HEK293 (cell line): ENCODE results near the gene TMEM170A.

ENCODE experiments used
- CTCF ChIA-PET: fragments of 350-600 bp; formaldehyde crosslinking; extraction: SDS; loops from one replicate; lab custom pipeline; 2021; ENCODE audit warnings: antibody characterized with exemption; lab: Yijun Ruan, JAX
- POLR2A ChIA-PET: fragments of 300-600 bp; formaldehyde crosslinking; extraction: SDS; loops from one replicate; lab custom pipeline; 2020; ENCODE audit warnings: antibody characterized with exemption, inconsistent platforms; lab: Yijun Ruan, JAX
- H3K27ac ChIP-seq: fragments of 200-500 bp; sonication (Bioruptor generic); 2 replicates; pipeline ENCODE4 v1.5.1; 2014; ENCODE audit warnings: low read depth, low read length, control low read depth, inconsistent platforms; ENCODE audit errors: extremely low read depth
- H3K36me3 ChIP-seq, 2 experiments: fragments of 200-500 bp in 1 of 2; sonication (Bioruptor generic) in 1 of 2; 1 replicate in 1 of 2; 2 replicates in 1 of 2; pipeline ENCODE4 v1.5.1; 2014 to 2017; ENCODE audit warnings: inconsistent platforms in 2 of 2, low read length in 2 of 2; ENCODE audit not compliant: control insufficient read depth in 2 of 2, insufficient read depth in 1 of 2
- H3K4me1 ChIP-seq: fragments of 200-500 bp; sonication (Bioruptor generic); 2 replicates; pipeline ENCODE4 v1.5.1; 2014; ENCODE audit warnings: mild to moderate bottlenecking, low read length, inconsistent platforms; ENCODE audit not compliant: control insufficient read depth, insufficient read depth
- H3K4me3 ChIP-seq: 2 replicates; pipeline ENCODE4 v1.5.1; 2011; ENCODE audit warnings: low read depth, mild to moderate bottlenecking, control low read depth, low read length, moderate library complexity
- H3K9me3 ChIP-seq: fragments of 200-500 bp; sonication (Bioruptor generic); 2 replicates; pipeline ENCODE4 v1.5.1; 2014; ENCODE audit warnings: low read depth, low read length, inconsistent platforms; ENCODE audit not compliant: control insufficient read depth, insufficient read depth
- MEIS1 ChIP-seq: sonication (generic); formaldehyde crosslinking; IDR thresholded peaks from 2 replicates; pipeline ENCODE4 v1.8.1; 2022; ENCODE audit warnings: missing genetic modification reagents, mild to moderate bottlenecking, borderline replicate concordance
- SCRT2 ChIP-seq: fragments of 450-650 bp; formaldehyde crosslinking; IDR thresholded peaks from 2 replicates; pipeline ENCODE4 v1.5.1; 2016; ENCODE audit warnings: missing biosample characterization, missing genetic modification characterization
- SP3 ChIP-seq: fragments of 450-650 bp; formaldehyde crosslinking; IDR thresholded peaks from 2 replicates; pipeline ENCODE4 v1.5.1; 2016; ENCODE audit warnings: missing biosample characterization, missing genetic modification characterization
- ZBTB1 ChIP-seq: fragments of 450-650 bp; formaldehyde crosslinking; IDR thresholded peaks from 2 replicates; pipeline ENCODE4 v1.5.1; 2016; ENCODE audit warnings: missing biosample characterization, missing genetic modification characterization
- ZBTB20 ChIP-seq: fragments of 450-650 bp; formaldehyde crosslinking; IDR thresholded peaks from 2 replicates; pipeline ENCODE4 v1.5.1; 2016; ENCODE audit warnings: missing biosample characterization, missing genetic modification characterization
- ZFP3 ChIP-seq: fragments of 450-650 bp; formaldehyde crosslinking; IDR thresholded peaks from 2 replicates; pipeline ENCODE4 v1.5.1; 2016; ENCODE audit warnings: low read depth, missing biosample characterization, missing genetic modification characterization
- ZIC2 ChIP-seq: fragments of 450-650 bp; formaldehyde crosslinking; IDR thresholded peaks from 2 replicates; pipeline ENCODE4 v1.5.1; 2016; ENCODE audit warnings: missing biosample characterization, missing genetic modification characterization
- ZNF132 ChIP-seq: fragments of 450-650 bp; formaldehyde crosslinking; IDR thresholded peaks from 2 replicates; pipeline ENCODE4 v1.5.1; 2017; ENCODE audit warnings: missing biosample characterization, missing genetic modification characterization, borderline replicate concordance
- ZNF266 ChIP-seq: fragments of 450-650 bp; formaldehyde crosslinking; IDR thresholded peaks from 2 replicates; pipeline ENCODE4 v1.5.1; 2016; ENCODE audit warnings: missing biosample characterization, missing genetic modification characterization, low read depth
- ZNF510 ChIP-seq: fragments of 450-650 bp; formaldehyde crosslinking; IDR thresholded peaks from 2 replicates; pipeline ENCODE4 v1.5.1; 2018; ENCODE audit warnings: mild to moderate bottlenecking, missing genetic modification characterization, missing biosample characterization; ENCODE audit not compliant: insufficient replicate concordance
- ZNF549 ChIP-seq: fragments of 450-650 bp; IDR thresholded peaks from 2 replicates; pipeline ENCODE4 v1.5.1; 2018; ENCODE audit warnings: missing biosample characterization, missing genetic modification characterization, mild to moderate bottlenecking, inconsistent platforms, moderate library complexity
- ZNF621 ChIP-seq: fragments of 450-650 bp; formaldehyde crosslinking; IDR thresholded peaks from 2 replicates; pipeline ENCODE4 v1.5.1; 2017; ENCODE audit warnings: missing biosample characterization, missing genetic modification characterization
- ZNF76 ChIP-seq: fragments of 450-650 bp; formaldehyde crosslinking; IDR thresholded peaks from 2 replicates; pipeline ENCODE4; 2016; ENCODE audit warnings: low read depth, missing biosample characterization, missing genetic modification characterization, borderline replicate concordance
- TF ChIP-seq, protein P1 (sequence below): fragments of 450-650 bp; formaldehyde crosslinking; IDR thresholded peaks from 2 replicates; pipeline ENCODE4 v1.5.1; 2016; ENCODE audit warnings: missing biosample characterization, missing genetic modification characterization
- TF ChIP-seq, protein P2 (sequence below): fragments of 450-650 bp; formaldehyde crosslinking; IDR thresholded peaks from 2 replicates; pipeline ENCODE4 v1.5.1; 2017; ENCODE audit warnings: missing biosample characterization, mild to moderate bottlenecking, missing genetic modification characterization, moderate library complexity
- TF ChIP-seq, protein P3 (sequence below): fragments of 450-650 bp; formaldehyde crosslinking; IDR thresholded peaks from 2 replicates; pipeline ENCODE4 v1.5.1; 2016; ENCODE audit warnings: missing biosample characterization, missing genetic modification characterization
- TF ChIP-seq, protein P4 (sequence below): fragments of 450-650 bp; formaldehyde crosslinking; IDR thresholded peaks from 2 replicates; pipeline ENCODE4 v1.5.1; 2016; ENCODE audit warnings: missing biosample characterization, missing genetic modification characterization, borderline replicate concordance
- TF ChIP-seq, protein P5 (sequence below): sonication (generic); formaldehyde crosslinking; IDR thresholded peaks from 2 replicates; pipeline ENCODE4 v1.8.1; 2022; ENCODE audit warnings: mild to moderate bottlenecking, moderate library complexity, missing genetic modification reagents
- TF ChIP-seq, protein P6 (sequence below): fragments of 450-650 bp; formaldehyde crosslinking; IDR thresholded peaks from 2 replicates; pipeline ENCODE4 v1.5.1; 2016; ENCODE audit warnings: missing biosample characterization, missing genetic modification characterization
- TF ChIP-seq, protein P7 (sequence below): fragments of 450-650 bp; formaldehyde crosslinking; IDR thresholded peaks from 2 replicates; pipeline ENCODE4 v1.5.1; 2016; ENCODE audit warnings: missing biosample characterization, missing genetic modification characterization, low read depth

The TMEM170A gene

DNA sequence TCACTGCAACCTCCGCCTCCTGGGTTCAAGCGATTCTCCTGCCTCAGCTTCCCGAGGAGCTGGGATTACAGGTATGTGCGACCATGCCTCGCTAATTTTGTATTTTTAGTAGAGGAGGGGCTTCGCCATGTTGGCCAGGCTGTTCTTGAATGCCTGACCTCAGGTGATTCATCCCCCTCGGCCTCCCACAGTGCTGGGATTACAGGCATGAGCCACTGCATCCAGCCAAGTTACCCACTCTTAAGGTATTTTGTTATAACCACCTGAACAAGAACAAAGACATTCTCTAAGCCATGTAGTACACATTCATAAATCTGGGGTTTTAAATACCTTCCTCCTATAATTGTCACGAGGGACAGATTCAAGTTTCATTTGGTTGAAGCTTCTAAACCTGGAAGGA lies 12.3 kb upstream of the TMEM170A start:
- Histone ChIP-seq H3K9me3 (no peaks in the 10 kb centered on the region), H3K27ac (no peak overlapping the region), H3K4me3 (no peak overlapping the region), H3K36me3 (peaks cover 0 to 5% of the 10 kb centered on the region in 2 experiments; a peak in 1 of 3 replicates), H3K4me1 (no peaks in the 10 kb centered on the region)
- no peak for TF ChIP-seq ZNF549 (tag by site-specific recombination)
- no peak for TF ChIP-seq SCRT2
- TF ChIP-seq ZFP3 (tag by site-specific recombination) = no peak
- TF ChIP-seq, protein P1, sequence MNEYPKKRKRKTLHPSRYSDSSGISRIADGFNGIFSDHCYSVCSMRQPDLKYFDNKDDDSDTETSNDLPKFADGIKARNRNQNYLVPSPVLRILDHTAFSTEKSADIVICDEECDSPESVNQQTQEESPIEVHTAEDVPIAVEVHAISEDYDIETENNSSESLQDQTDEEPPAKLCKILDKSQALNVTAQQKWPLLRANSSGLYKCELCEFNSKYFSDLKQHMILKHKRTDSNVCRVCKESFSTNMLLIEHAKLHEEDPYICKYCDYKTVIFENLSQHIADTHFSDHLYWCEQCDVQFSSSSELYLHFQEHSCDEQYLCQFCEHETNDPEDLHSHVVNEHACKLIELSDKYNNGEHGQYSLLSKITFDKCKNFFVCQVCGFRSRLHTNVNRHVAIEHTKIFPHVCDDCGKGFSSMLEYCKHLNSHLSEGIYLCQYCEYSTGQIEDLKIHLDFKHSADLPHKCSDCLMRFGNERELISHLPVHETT (tag by site-specific recombination) = no peak
- TF ChIP-seq ZBTB1 (tag by site-specific recombination) = no peak
- TF ChIP-seq ZNF510 = no peak
- TF ChIP-seq, protein P2, sequence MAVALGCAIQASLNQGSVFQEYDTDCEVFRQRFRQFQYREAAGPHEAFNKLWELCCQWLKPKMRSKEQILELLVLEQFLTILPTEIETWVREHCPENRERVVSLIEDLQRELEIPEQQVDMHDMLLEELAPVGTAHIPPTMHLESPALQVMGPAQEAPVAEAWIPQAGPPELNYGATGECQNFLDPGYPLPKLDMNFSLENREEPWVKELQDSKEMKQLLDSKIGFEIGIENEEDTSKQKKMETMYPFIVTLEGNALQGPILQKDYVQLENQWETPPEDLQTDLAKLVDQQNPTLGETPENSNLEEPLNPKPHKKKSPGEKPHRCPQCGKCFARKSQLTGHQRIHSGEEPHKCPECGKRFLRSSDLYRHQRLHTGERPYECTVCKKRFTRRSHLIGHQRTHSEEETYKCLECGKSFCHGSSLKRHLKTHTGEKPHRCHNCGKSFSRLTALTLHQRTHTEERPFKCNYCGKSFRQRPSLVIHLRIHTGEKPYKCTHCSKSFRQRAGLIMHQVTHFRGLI = no peak
- no peak for TF ChIP-seq ZNF76
- TF ChIP-seq, protein P3, sequence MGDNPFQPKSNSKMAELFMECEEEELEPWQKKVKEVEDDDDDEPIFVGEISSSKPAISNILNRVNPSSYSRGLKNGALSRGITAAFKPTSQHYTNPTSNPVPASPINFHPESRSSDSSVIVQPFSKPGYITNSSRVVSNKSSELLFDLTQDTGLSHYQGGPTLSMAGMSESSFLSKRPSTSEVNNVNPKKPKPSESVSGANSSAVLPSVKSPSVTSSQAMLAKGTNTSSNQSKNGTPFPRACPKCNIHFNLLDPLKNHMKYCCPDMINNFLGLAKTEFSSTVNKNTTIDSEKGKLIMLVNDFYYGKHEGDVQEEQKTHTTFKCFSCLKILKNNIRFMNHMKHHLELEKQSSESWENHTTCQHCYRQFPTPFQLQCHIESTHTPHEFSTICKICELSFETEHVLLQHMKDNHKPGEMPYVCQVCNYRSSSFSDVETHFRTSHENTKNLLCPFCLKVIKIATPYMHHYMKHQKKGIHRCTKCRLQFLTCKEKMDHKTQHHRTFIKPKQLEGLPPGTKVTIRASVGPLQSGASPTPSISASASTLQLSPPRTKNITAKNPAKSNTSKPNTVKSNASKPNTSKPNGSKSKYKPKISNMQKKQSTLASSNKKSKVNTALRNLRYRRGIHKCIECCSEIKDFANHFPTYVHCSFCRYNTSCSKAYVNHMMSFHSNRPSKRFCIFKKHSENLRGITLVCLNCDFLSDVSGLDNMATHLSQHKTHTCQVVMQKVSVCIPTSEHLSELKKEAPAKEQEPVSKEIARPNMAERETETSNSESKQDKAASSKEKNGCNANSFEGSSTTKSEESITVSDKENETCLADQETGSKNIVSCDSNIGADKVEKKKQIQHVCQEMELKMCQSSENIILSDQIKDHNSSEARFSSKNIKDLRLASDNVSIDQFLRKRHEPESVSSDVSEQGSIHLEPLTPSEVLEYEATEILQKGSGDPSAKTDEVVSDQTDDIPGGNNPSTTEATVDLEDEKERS (tag by site-specific recombination) = no peak
- TF ChIP-seq ZNF132 = no peak
- TF ChIP-seq ZNF621 = no peak
- TF ChIP-seq ZBTB20 (tag by site-specific recombination) = no peak
- TF ChIP-seq MEIS1 (CRISPR knock-in tag) = no peak
- TF ChIP-seq, protein P4, sequence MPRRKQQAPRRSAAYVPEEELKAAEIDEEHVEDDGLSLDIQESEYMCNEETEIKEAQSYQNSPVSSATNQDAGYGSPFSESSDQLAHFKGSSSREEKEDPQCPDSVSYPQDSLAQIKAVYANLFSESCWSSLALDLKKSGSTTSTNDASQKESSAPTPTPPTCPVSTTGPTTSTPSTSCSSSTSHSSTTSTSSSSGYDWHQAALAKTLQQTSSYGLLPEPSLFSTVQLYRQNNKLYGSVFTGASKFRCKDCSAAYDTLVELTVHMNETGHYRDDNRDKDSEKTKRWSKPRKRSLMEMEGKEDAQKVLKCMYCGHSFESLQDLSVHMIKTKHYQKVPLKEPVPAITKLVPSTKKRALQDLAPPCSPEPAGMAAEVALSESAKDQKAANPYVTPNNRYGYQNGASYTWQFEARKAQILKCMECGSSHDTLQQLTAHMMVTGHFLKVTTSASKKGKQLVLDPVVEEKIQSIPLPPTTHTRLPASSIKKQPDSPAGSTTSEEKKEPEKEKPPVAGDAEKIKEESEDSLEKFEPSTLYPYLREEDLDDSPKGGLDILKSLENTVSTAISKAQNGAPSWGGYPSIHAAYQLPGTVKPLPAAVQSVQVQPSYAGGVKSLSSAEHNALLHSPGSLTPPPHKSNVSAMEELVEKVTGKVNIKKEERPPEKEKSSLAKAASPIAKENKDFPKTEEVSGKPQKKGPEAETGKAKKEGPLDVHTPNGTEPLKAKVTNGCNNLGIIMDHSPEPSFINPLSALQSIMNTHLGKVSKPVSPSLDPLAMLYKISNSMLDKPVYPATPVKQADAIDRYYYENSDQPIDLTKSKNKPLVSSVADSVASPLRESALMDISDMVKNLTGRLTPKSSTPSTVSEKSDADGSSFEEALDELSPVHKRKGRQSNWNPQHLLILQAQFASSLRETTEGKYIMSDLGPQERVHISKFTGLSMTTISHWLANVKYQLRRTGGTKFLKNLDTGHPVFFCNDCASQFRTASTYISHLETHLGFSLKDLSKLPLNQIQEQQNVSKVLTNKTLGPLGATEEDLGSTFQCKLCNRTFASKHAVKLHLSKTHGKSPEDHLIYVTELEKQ (tag by site-specific recombination) = no peak
- CTCF ChIA-PET = interaction anchor here (1.2 to 2.1 kb wide), 4 partner anchors 11 to 278 kb away, joined by 3 to 9 read pairs (median 8); no protein-coding TSS in a partner anchor
- POLR2A ChIA-PET = interaction anchor here (1.1 to 1.2 kb wide), 2 partner anchors 40 to 43 kb away, joined by 4 to 6 read pairs; no protein-coding TSS in a partner anchor

DNA sequence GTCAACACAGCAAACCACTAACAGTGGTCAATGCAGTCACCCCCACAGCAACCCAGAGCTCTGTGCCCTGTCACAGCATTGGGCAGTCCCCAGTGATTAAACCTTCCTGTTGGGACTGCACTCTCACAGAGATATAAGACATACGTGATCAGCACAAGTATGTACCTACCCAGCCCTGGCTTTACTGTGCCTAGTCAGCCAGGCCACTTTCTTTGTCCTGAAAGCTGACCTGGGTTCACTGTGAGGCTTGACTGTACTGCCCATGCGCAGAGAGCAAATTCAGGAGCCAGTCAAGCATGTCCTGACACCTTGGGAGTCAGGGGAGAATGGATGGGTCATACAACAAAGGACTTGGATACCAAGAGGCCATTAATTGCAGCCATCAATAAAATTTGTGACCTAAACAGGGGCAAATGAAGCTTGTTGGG lies 10.9 kb upstream of the TMEM170A start:
- no peaks in the 10 kb centered on the region for H3K4me1 ChIP-seq
- H3K4me3 ChIP-seq = no peak overlapping the region
- CTCF ChIA-PET = interaction anchor here (0.8 to 1.9 kb wide), 3 partner anchors 10 to 76 kb away, joined by 3 to 4 read pairs (median 4); partner anchors contain the start of gene TMEM170A
- POLR2A ChIA-PET = no interaction called here
- peaks cover 0 to 5% of the 10 kb centered on the region in 2 experiments; a peak in 1 of 3 replicates for H3K36me3 ChIP-seq
- no peak overlapping the region for H3K27ac ChIP-seq
- no peaks in the 10 kb centered on the region for H3K9me3 ChIP-seq
- TF ChIP-seq ZIC2 (tag by site-specific recombination) = no peak
- TF ChIP-seq, protein P5, sequence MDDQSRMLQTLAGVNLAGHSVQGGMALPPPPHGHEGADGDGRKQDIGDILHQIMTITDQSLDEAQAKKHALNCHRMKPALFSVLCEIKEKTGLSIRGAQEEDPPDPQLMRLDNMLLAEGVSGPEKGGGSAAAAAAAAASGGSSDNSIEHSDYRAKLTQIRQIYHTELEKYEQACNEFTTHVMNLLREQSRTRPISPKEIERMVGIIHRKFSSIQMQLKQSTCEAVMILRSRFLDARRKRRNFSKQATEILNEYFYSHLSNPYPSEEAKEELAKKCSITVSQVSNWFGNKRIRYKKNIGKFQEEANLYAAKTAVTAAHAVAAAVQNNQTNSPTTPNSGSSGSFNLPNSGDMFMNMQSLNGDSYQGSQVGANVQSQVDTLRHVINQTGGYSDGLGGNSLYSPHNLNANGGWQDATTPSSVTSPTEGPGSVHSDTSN (CRISPR knock-in tag) = no peak
- TF ChIP-seq, protein P6, sequence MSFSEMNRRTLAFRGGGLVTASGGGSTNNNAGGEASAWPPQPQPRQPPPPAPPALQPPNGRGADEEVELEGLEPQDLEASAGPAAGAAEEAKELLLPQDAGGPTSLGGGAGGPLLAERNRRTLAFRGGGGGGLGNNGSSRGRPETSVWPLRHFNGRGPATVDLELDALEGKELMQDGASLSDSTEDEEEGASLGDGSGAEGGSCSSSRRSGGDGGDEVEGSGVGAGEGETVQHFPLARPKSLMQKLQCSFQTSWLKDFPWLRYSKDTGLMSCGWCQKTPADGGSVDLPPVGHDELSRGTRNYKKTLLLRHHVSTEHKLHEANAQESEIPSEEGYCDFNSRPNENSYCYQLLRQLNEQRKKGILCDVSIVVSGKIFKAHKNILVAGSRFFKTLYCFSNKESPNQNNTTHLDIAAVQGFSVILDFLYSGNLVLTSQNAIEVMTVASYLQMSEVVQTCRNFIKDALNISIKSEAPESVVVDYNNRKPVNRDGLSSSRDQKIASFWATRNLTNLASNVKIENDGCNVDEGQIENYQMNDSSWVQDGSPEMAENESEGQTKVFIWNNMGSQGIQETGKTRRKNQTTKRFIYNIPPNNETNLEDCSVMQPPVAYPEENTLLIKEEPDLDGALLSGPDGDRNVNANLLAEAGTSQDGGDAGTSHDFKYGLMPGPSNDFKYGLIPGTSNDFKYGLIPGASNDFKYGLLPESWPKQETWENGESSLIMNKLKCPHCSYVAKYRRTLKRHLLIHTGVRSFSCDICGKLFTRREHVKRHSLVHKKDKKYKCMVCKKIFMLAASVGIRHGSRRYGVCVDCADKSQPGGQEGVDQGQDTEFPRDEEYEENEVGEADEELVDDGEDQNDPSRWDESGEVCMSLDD = no peak
- TF ChIP-seq, protein P7, sequence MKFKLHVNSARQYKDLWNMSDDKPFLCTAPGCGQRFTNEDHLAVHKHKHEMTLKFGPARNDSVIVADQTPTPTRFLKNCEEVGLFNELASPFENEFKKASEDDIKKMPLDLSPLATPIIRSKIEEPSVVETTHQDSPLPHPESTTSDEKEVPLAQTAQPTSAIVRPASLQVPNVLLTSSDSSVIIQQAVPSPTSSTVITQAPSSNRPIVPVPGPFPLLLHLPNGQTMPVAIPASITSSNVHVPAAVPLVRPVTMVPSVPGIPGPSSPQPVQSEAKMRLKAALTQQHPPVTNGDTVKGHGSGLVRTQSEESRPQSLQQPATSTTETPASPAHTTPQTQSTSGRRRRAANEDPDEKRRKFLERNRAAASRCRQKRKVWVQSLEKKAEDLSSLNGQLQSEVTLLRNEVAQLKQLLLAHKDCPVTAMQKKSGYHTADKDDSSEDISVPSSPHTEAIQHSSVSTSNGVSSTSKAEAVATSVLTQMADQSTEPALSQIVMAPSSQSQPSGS (tag by site-specific recombination) = no peak
- no peak for TF ChIP-seq ZNF266
- no peak for TF ChIP-seq SP3 (tag by site-specific recombination)
